H9 (cell line): ENCODE results near the gene PTPRK. TPM values are rescaled to one million over a fixed set of nuclear protein-coding genes. Genes with fewer than 3 reads are reported as not detected.
A peak's percentile ranks its signal among the peaks of the same experiment; 100 is the strongest.

Experiments used
- DNase-seq: peaks from one replicate; pipeline ENCODE4 v3.0.0-alpha.2; 2017
- H2AFZ ChIP-seq: one replicate; pipeline ENCODE4 v1.6.1; 2013; ENCODE audit warnings: mild to moderate bottlenecking, low read length, control low read depth, moderate library complexity
- H2AK5ac ChIP-seq: 2 replicates; pipeline ENCODE4 v1.6.1; 2013; ENCODE audit warnings: low read length, control low read depth, mixed read lengths; ENCODE audit not compliant: insufficient read length
- H2BK120ac ChIP-seq: one replicate; pipeline ENCODE4 v1.6.1; 2013; ENCODE audit warnings: low read depth, mild to moderate bottlenecking, low read length, control low read depth, inconsistent platforms; ENCODE audit not compliant: poor library complexity, severe bottlenecking
- H2BK12ac ChIP-seq: 2 replicates; pipeline ENCODE4 v1.6.1; 2013; ENCODE audit warnings: low read length, control low read depth, mixed read lengths, low read depth; ENCODE audit not compliant: insufficient read length
- H2BK15ac ChIP-seq: 2 replicates; pipeline ENCODE4 v1.6.1; 2013; ENCODE audit warnings: low read depth, low read length, control low read depth
- H2BK20ac ChIP-seq: one replicate; pipeline ENCODE4 v1.6.1; 2013; ENCODE audit warnings: low read depth, mild to moderate bottlenecking, low read length, control low read depth, inconsistent platforms; ENCODE audit not compliant: poor library complexity, severe bottlenecking
- H2BK5ac ChIP-seq: 2 replicates; pipeline ENCODE4 v1.6.1; 2013; ENCODE audit warnings: low read length, control low read depth, mixed read lengths; ENCODE audit not compliant: insufficient read length
- H3K14ac ChIP-seq: 2 replicates; pipeline ENCODE4 v1.6.1; 2013; ENCODE audit warnings: low read length, control low read depth; ENCODE audit not compliant: insufficient read depth
- H3K18ac ChIP-seq: 2 replicates; pipeline ENCODE4 v1.6.1; 2013; ENCODE audit warnings: low read depth, mild to moderate bottlenecking, mixed read lengths, low read length, control low read depth; ENCODE audit not compliant: insufficient read length
- H3K23ac ChIP-seq: 2 replicates; pipeline ENCODE4 v1.6.1; 2013; ENCODE audit warnings: low read length, control low read depth, mixed read lengths, low read depth; ENCODE audit not compliant: insufficient read length
- H3K23me2 ChIP-seq: 2 replicates; pipeline ENCODE4 v1.6.1; 2013; ENCODE audit warnings: low read depth, mild to moderate bottlenecking, mixed read lengths, low read length, control low read depth; ENCODE audit not compliant: insufficient read length, poor library complexity, severe bottlenecking
- H3K27ac ChIP-seq: 2 replicates; pipeline ENCODE4 v1.5.1; 2013; ENCODE audit warnings: low read length, control low read depth, mixed read lengths, low read depth; ENCODE audit not compliant: insufficient read length
- H3K27me3 ChIP-seq: 2 replicates; pipeline ENCODE4 v1.6.1; 2013; ENCODE audit warnings: low read length, control low read depth, inconsistent platforms; ENCODE audit not compliant: insufficient read depth
- H3K4ac ChIP-seq: 2 replicates; pipeline ENCODE4 v1.6.1; 2013; ENCODE audit warnings: low read depth, mild to moderate bottlenecking, control low read depth, inconsistent platforms, low read length, moderate library complexity
- H3K4me1 ChIP-seq: 2 replicates; pipeline ENCODE4 v1.6.1; 2013; ENCODE audit warnings: low read length, control low read depth, inconsistent platforms; ENCODE audit not compliant: insufficient read depth
- H3K4me2 ChIP-seq: 2 replicates; pipeline ENCODE4 v1.6.1; 2013; ENCODE audit warnings: low read length, control low read depth, mixed read lengths; ENCODE audit not compliant: insufficient read length, insufficient read depth
- H3K56ac ChIP-seq: 2 replicates; pipeline ENCODE4 v1.6.1; 2013; ENCODE audit warnings: low read depth, mild to moderate bottlenecking, mixed read lengths, low read length, control low read depth; ENCODE audit not compliant: insufficient read length
- H3K79me1 ChIP-seq: 2 replicates; pipeline ENCODE4 v1.6.1; 2013; ENCODE audit warnings: low read depth, mild to moderate bottlenecking, moderate library complexity, low read length, control low read depth, inconsistent platforms; ENCODE audit not compliant: insufficient read depth, poor library complexity, severe bottlenecking
- H3K79me2 ChIP-seq: 2 replicates; pipeline ENCODE4 v1.6.1; 2013; ENCODE audit warnings: low read length, control low read depth, inconsistent platforms; ENCODE audit not compliant: insufficient read depth
- H3K9ac ChIP-seq: 2 replicates; pipeline ENCODE4 v1.6.1; 2013; ENCODE audit warnings: low read length, control low read depth, mixed read lengths; ENCODE audit not compliant: insufficient read length; ENCODE audit errors: extremely low read depth
- H3K9me3 ChIP-seq: one replicate; pipeline ENCODE4 v1.6.1; 2013; ENCODE audit warnings: low read depth, low read length, inconsistent platforms; ENCODE audit not compliant: control insufficient read depth
- H3T11ph ChIP-seq: one replicate; pipeline ENCODE4 v1.6.1; 2013; ENCODE audit warnings: mild to moderate bottlenecking, low read length, control low read depth, inconsistent platforms
- H4K20me1 ChIP-seq: one replicate; pipeline ENCODE4 v1.6.1; 2013; ENCODE audit not compliant: control insufficient read depth, insufficient read length, insufficient read depth
- H4K5ac ChIP-seq: 2 replicates; pipeline ENCODE4 v1.6.1; 2013; ENCODE audit warnings: low read depth, mild to moderate bottlenecking, mixed read lengths, low read length, control low read depth; ENCODE audit not compliant: insufficient read length
- H4K8ac ChIP-seq: replicated peaks from 2 replicates; pipeline ENCODE4 v1.6.1; 2013; ENCODE audit warnings: low read length, control low read depth, mixed read lengths, low read depth; ENCODE audit not compliant: insufficient read length
- H4K91ac ChIP-seq: 2 replicates; pipeline ENCODE4 v1.6.1; 2013; ENCODE audit warnings: low read depth, mild to moderate bottlenecking, moderate library complexity, mixed read lengths, low read length, control low read depth; ENCODE audit not compliant: insufficient read length
- H3K27ac Mint-ChIP-seq, 3 experiments: 2 replicates in 2 of 3; 3 replicates in 1 of 3; pipeline ENCODE4 v1.8.0; 2020 to 2021; ENCODE audit warnings: mixed read lengths in 3 of 3, mild to moderate bottlenecking in 1 of 3, moderate library complexity in 1 of 3
- H3K27me3 Mint-ChIP-seq: 2 replicates; pipeline ENCODE4 v1.8.0; 2021; ENCODE audit warnings: low read depth, mild to moderate bottlenecking, moderate library complexity, mixed read lengths
- H3K36me3 Mint-ChIP-seq, 3 experiments: 2 replicates in 2 of 3; 3 replicates in 1 of 3; pipeline ENCODE4 v1.8.0; 2020 to 2021; ENCODE audit warnings: low read depth in 3 of 3, mixed read lengths in 3 of 3; ENCODE audit not compliant: insufficient read depth in 1 of 3
- H3K4me1 Mint-ChIP-seq, 2 experiments: 2 replicates each; pipeline ENCODE4 v1.8.0; 2020; ENCODE audit warnings: mixed read lengths in 2 of 2
- H3K4me3 Mint-ChIP-seq, 2 experiments: 2 replicates in 1 of 2; 3 replicates in 1 of 2; pipeline ENCODE4 v1.8.0; 2020 to 2021; ENCODE audit warnings: mild to moderate bottlenecking in 2 of 2, mixed read lengths in 2 of 2, moderate library complexity in 1 of 2
- H3K9me3 Mint-ChIP-seq, 2 experiments: 2 replicates in 1 of 2; 3 replicates in 1 of 2; pipeline ENCODE4 v1.8.0; 2020; ENCODE audit warnings: mild to moderate bottlenecking in 2 of 2, mixed read lengths in 2 of 2, moderate library complexity in 1 of 2
- whole genome bisulfite sequencing: extraction: QIAGEN DNeasy Blood & Tissue Kit; methylation state at CpG from one replicate; pipeline ENCODE4 v1.1.7; 2013; ENCODE audit warnings: missing lambda C conversion rate, low lambda C conversion rate, mixed read lengths; ENCODE audit not compliant: insufficient read length; ENCODE audit errors: extremely low coverage; 5-methylcytosine and 5-hydroxymethylcytosine counted together
- total RNA-seq: library from RNA; stranded (reverse); gene quantifications from 2 replicates; pipeline ENCODE4 v1.2.1, GENCODE V29; 2021
- TF ChIP-seq, protein P1 (sequence below): fragments of 200-600 bp; sonication (generic); conservative IDR thresholded peaks from 3 replicates; pipeline ENCODE4 v1.8.0; 2021; ENCODE audit warnings: antibody characterized with exemption, mild to moderate bottlenecking

Gene PTPRK
- total RNA-seq, 1 experiment from 2014 or later, result 47.9 TPM

DNA sequence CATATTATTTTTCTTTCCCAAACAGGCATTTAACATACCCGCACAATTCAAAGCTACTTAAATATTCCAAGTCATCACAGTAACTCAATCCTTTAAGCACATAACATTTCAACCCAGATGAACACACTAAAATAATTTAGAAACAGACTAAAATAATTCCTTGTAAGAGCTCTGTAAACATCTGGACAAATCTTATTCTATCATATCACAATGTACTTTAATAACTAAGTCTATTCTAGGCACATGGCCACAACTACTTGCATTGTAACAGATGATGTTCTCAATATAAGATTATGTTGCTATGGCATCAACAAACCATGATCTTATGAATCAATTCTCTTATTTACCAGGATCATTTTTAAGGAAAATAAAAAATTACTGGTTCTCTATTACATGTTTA, 496.4 kb downstream of the PTPRK start:
- H3K27ac Mint-ChIP-seq, result peak overlapping the region; percentile 46 to 78 (median 59); a peak in 3 of 7 replicates
- no peak overlapping the region for H4K91ac ChIP-seq
- no peaks in the 10 kb centered on the region for H3K9me3 Mint-ChIP-seq
- H2AK5ac ChIP-seq, result no peak overlapping the region
- no peaks in the 10 kb centered on the region for H3K79me1 ChIP-seq
- H3K9ac ChIP-seq, result no peak overlapping the region
- H3K27me3 Mint-ChIP-seq, result no peaks in the 10 kb centered on the region
- WGBS, result no CpG with 5 or more reads among the region's 1 CpG
- H3K9me3 ChIP-seq, result no peaks in the 10 kb centered on the region
- H3K4me1 ChIP-seq, result no peaks in the 10 kb centered on the region
- H3K56ac ChIP-seq, result no peak overlapping the region
- H3K79me2 ChIP-seq, result no peaks in the 10 kb centered on the region
- no peak overlapping the region for H3K14ac ChIP-seq
- no peak overlapping the region for H4K5ac ChIP-seq
- H3K4me3 Mint-ChIP-seq, result no peak overlapping the region
- peaks cover 30 to 42% of the 10 kb centered on the region in 2 experiments for H3K4me1 Mint-ChIP-seq
- no peak overlapping the region for H2BK120ac ChIP-seq
- no peaks in the 10 kb centered on the region for H4K20me1 ChIP-seq
- H3K4ac ChIP-seq, result no peak overlapping the region
- H3K23me2 ChIP-seq, result no peaks in the 10 kb centered on the region
- no peak for DNase-seq
- H2BK20ac ChIP-seq, result no peak overlapping the region
- H3K27ac ChIP-seq, result no peak overlapping the region
- no peaks in the 10 kb centered on the region for H3K27me3 ChIP-seq
- H4K8ac ChIP-seq, result no peak overlapping the region
- no peak overlapping the region for H2AFZ ChIP-seq
- TF ChIP-seq, protein P1, sequence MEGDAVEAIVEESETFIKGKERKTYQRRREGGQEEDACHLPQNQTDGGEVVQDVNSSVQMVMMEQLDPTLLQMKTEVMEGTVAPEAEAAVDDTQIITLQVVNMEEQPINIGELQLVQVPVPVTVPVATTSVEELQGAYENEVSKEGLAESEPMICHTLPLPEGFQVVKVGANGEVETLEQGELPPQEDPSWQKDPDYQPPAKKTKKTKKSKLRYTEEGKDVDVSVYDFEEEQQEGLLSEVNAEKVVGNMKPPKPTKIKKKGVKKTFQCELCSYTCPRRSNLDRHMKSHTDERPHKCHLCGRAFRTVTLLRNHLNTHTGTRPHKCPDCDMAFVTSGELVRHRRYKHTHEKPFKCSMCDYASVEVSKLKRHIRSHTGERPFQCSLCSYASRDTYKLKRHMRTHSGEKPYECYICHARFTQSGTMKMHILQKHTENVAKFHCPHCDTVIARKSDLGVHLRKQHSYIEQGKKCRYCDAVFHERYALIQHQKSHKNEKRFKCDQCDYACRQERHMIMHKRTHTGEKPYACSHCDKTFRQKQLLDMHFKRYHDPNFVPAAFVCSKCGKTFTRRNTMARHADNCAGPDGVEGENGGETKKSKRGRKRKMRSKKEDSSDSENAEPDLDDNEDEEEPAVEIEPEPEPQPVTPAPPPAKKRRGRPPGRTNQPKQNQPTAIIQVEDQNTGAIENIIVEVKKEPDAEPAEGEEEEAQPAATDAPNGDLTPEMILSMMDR, result no peak
- no peak overlapping the region for H2BK12ac ChIP-seq
- no peak overlapping the region for H3K18ac ChIP-seq
- no peaks in the 10 kb centered on the region for H3K36me3 Mint-ChIP-seq
- H3K4me2 ChIP-seq, result no peak overlapping the region
- H3T11ph ChIP-seq, result no peak overlapping the region
- no peak overlapping the region for H3K23ac ChIP-seq
- H2BK5ac ChIP-seq, result no peak overlapping the region
- H2BK15ac ChIP-seq, result no peak overlapping the region
